ENCODE measurements around the gene EEF2K.

DNA sequence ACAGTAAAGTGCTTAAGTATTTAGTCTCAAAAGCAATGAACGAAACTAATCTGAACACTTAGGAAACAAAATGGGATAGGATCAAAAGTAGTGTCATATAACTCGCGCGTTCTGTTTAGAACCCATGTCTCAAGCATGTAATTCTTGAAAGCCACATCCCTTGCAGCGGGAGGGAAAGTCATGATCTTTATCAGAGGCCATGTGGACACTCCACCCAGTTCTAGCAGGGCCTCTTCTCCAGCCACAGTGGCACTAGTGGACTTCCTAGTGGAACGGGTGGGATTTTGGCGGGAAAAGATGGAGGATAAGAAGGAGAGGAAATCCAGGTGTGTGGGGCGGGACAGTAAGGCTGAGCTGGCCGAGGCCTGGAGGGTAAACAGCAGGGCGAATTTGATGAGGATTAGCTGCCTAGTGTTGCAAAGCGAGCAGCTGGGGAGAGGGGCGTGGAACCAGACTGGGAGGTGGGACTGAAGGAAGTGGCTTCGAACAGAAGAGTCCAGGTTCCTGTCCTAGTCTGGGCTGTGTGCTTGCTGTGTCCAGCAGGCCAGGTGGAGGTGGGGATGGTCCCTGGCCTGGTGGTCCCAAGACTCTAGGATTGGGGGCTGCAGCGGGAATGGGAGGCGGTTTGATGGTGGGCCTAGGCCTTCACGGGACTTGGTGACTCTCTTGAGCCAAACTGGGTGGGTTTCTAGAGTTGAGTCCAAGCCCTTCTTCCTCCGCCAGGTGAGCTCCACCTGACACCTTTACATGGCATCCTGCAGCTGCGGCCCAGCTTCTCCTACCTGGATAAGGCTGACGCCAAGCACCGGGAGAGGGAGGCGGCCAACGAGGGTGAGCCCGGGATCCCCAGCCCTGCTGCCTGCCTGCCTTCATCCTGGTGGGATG is 107.1 kb downstream of the EEF2K start:
- TF ChIP-seq, protein P1, sequence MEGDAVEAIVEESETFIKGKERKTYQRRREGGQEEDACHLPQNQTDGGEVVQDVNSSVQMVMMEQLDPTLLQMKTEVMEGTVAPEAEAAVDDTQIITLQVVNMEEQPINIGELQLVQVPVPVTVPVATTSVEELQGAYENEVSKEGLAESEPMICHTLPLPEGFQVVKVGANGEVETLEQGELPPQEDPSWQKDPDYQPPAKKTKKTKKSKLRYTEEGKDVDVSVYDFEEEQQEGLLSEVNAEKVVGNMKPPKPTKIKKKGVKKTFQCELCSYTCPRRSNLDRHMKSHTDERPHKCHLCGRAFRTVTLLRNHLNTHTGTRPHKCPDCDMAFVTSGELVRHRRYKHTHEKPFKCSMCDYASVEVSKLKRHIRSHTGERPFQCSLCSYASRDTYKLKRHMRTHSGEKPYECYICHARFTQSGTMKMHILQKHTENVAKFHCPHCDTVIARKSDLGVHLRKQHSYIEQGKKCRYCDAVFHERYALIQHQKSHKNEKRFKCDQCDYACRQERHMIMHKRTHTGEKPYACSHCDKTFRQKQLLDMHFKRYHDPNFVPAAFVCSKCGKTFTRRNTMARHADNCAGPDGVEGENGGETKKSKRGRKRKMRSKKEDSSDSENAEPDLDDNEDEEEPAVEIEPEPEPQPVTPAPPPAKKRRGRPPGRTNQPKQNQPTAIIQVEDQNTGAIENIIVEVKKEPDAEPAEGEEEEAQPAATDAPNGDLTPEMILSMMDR (IDR thresholded peaks at IDR 0.05) = no peak
- TF ChIP-seq POLR2A (IDR thresholded peaks at IDR 0.05) = no peak

Measured in sigmoid colon (tissue), 3 donors.